ENCODE measurements around the gene NDEL1.

The NDEL1 gene

DNA sequence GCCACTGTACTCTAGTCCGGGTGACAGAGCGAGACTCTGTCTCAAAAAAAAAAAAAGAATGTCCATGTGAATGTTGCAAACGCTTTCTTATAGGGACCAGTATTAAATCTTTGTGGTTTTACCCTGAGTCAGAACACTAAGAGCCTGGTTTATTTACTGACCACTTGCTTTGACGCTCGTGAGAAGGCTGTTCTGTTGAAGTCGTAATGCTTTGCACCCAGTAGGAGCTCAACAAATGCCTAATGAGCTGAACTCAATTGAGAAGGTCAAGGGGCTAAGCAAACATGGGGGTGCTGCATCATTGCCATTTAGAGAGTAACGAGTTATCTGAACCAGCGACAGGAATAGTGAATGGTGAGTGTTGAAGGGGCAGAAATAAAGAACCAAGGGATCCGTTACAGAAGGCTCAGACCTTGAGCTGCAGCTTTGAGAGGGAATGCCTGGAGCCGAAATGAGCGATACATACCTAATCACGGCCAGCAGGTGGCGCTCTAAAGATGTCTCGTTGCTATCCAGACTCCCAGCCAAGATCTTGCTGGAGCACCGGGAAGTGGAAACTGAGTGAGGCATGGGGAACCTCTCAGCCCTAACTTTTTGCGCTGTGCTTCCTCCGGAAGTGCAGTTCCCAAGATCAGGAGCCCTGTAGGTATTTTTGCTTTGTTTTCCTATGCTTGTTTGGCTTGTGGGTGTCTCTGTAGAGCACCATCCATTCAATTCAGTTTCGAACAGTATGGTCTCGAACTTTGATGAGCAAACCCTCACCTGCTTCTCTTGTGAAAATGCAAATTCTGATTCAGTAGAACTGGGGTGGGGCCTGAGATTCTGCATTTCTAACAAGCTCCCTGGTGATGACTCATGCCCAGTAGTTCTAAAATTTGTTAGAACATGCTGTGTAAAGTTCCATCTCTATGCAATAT lies 25.5 kb upstream of the NDEL1 start:
- Histone ChIP-seq H3K4me3 (ENCODE audit: low read depth, low read length) (no peak overlapping the region), H3K9me3 (ENCODE audit: control insufficient read depth, insufficient read depth, low read depth, low read length) (no peaks in the 10 kb centered on the region), H3K27ac (ENCODE audit: extremely low read depth, low read depth, low read length) (no peak overlapping the region), H3K4me1 (ENCODE audit: control insufficient read depth, insufficient read depth, low read length) (no peaks in the 10 kb centered on the region), H3K36me3 (ENCODE audit: control insufficient read depth in 2 of 2, insufficient read depth in 1 of 2, low read length in 2 of 2) (no peaks in the 10 kb centered on the region)
- CTCF ChIA-PET = interaction anchor here (0.6 to 2.6 kb wide), 43 partner anchors 8 to 1833 kb away, joined by 3 to 28 read pairs (median 4); partner anchors contain the start of genes KRABD2, NDEL1 and RPL26
- POLR2A ChIA-PET = interaction anchor here (1.1 to 2.6 kb wide), 2 partner anchors 26 to 220 kb away, joined by 3 to 20 read pairs; partner anchors contain the start of genes MYH10 and NDEL1
- TF ChIP-seq HOXC10 (CRISPR knock-in tag; IDR thresholded peaks at IDR 0.05) (no peak), ZNF16 (tag by site-specific recombination; IDR thresholded peaks at IDR 0.05; ENCODE audit: low read depth) (no peak), ZNF423 (tag by site-specific recombination; IDR thresholded peaks at IDR 0.05) (no peak), IKZF3 (tag by site-specific recombination; IDR thresholded peaks at IDR 0.05) (peak; percentile 92), ZNF37A (tag by site-specific recombination; IDR thresholded peaks at IDR 0.05) (no peak), KLF9 (tag by site-specific recombination; IDR thresholded peaks at IDR 0.05; ENCODE audit: low read depth) (no peak), ZBTB17 (tag by site-specific recombination; IDR thresholded peaks at IDR 0.05) (peak; percentile 79), ZNF366 (tag by site-specific recombination; conservative IDR thresholded peaks at IDR 0.05) (no peak), ZNF391 (tag by site-specific recombination; IDR thresholded peaks at IDR 0.05; ENCODE audit: borderline replicate concordance, low read depth) (no peak), ZNF510 (tag by site-specific recombination; IDR thresholded peaks at IDR 0.05; ENCODE audit: insufficient replicate concordance) (no peak), ZNF677 (tag by site-specific recombination; IDR thresholded peaks at IDR 0.05) (no peak), ZNF777 (tag by site-specific recombination; IDR thresholded peaks at IDR 0.05; ENCODE audit: borderline replicate concordance) (no peak), KLF1 (tag by site-specific recombination; IDR thresholded peaks at IDR 0.05) (no peak), ZNF785 (tag by site-specific recombination; IDR thresholded peaks at IDR 0.05) (no peak), ZNF610 (tag by site-specific recombination; IDR thresholded peaks at IDR 0.05; ENCODE audit: borderline replicate concordance) (no peak), ZNF623 (tag by site-specific recombination; IDR thresholded peaks at IDR 0.05) (no peak), ZNF660 (tag by site-specific recombination; IDR thresholded peaks at IDR 0.05) (0 out of 2 replicates have a peak, but pooled peaks have one; percentile 66)
- TF ChIP-seq, protein P1, sequence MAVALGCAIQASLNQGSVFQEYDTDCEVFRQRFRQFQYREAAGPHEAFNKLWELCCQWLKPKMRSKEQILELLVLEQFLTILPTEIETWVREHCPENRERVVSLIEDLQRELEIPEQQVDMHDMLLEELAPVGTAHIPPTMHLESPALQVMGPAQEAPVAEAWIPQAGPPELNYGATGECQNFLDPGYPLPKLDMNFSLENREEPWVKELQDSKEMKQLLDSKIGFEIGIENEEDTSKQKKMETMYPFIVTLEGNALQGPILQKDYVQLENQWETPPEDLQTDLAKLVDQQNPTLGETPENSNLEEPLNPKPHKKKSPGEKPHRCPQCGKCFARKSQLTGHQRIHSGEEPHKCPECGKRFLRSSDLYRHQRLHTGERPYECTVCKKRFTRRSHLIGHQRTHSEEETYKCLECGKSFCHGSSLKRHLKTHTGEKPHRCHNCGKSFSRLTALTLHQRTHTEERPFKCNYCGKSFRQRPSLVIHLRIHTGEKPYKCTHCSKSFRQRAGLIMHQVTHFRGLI (tag by site-specific recombination; IDR thresholded peaks at IDR 0.05) = no peak
- TF ChIP-seq, protein P2, sequence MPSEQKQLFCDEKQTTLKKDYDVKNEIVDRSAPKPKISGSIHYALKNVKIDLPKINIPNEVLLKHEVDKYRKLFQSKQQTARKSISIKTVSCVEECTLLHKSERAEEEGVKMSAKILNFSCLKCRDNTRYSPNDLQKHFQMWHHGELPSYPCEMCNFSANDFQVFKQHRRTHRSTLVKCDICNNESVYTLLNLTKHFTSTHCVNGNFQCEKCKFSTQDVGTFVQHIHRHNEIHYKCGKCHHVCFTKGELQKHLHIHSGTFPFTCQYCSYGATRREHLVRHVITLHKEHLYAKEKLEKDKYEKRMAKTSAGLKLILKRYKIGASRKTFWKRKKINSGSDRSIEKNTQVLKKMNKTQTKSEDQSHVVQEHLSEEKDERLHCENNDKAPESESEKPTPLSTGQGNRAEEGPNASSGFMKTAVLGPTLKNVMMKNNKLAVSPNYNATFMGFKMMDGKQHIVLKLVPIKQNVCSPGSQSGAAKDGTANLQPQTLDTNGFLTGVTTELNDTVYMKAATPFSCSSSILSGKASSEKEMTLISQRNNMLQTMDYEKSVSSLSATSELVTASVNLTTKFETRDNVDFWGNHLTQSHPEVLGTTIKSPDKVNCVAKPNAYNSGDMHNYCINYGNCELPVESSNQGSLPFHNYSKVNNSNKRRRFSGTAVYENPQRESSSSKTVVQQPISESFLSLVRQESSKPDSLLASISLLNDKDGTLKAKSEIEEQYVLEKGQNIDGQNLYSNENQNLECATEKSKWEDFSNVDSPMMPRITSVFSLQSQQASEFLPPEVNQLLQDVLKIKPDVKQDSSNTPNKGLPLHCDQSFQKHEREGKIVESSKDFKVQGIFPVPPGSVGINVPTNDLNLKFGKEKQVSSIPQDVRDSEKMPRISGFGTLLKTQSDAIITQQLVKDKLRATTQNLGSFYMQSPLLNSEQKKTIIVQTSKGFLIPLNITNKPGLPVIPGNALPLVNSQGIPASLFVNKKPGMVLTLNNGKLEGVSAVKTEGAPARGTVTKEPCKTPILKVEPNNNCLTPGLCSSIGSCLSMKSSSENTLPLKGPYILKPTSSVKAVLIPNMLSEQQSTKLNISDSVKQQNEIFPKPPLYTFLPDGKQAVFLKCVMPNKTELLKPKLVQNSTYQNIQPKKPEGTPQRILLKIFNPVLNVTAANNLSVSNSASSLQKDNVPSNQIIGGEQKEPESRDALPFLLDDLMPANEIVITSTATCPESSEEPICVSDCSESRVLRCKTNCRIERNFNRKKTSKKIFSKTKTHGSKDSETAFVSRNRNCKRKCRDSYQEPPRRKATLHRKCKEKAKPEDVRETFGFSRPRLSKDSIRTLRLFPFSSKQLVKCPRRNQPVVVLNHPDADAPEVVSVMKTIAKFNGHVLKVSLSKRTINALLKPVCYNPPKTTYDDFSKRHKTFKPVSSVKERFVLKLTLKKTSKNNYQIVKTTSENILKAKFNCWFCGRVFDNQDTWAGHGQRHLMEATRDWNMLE (tag by site-specific recombination; conservative IDR thresholded peaks at IDR 0.05; ENCODE audit: low read depth) = 0 out of 2 replicates have a peak, but pooled peaks have one; percentile 18
- TF ChIP-seq, protein P3, sequence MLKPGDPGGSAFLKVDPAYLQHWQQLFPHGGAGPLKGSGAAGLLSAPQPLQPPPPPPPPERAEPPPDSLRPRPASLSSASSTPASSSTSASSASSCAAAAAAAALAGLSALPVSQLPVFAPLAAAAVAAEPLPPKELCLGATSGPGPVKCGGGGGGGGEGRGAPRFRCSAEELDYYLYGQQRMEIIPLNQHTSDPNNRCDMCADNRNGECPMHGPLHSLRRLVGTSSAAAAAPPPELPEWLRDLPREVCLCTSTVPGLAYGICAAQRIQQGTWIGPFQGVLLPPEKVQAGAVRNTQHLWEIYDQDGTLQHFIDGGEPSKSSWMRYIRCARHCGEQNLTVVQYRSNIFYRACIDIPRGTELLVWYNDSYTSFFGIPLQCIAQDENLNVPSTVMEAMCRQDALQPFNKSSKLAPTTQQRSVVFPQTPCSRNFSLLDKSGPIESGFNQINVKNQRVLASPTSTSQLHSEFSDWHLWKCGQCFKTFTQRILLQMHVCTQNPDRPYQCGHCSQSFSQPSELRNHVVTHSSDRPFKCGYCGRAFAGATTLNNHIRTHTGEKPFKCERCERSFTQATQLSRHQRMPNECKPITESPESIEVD (tag by site-specific recombination; IDR thresholded peaks at IDR 0.05) = no peak
- TF ChIP-seq, protein P4, sequence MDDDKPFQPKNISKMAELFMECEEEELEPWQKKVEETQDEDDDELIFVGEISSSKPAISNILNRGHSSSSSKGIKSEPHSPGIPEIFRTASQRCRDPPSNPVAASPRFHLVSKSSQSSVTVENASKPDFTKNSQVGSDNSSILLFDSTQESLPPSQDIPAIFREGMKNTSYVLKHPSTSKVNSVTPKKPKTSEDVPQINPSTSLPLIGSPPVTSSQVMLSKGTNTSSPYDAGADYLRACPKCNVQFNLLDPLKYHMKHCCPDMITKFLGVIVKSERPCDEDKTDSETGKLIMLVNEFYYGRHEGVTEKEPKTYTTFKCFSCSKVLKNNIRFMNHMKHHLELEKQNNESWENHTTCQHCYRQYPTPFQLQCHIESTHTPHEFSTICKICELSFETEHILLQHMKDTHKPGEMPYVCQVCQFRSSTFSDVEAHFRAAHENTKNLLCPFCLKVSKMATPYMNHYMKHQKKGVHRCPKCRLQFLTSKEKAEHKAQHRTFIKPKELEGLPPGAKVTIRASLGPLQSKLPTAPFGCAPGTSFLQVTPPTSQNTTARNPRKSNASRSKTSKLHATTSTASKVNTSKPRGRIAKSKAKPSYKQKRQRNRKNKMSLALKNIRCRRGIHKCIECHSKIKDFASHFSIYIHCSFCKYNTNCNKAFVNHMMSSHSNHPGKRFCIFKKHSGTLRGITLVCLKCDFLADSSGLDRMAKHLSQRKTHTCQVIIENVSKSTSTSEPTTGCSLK (tag by site-specific recombination; IDR thresholded peaks at IDR 0.05) = no peak
- TF ChIP-seq, protein P5, sequence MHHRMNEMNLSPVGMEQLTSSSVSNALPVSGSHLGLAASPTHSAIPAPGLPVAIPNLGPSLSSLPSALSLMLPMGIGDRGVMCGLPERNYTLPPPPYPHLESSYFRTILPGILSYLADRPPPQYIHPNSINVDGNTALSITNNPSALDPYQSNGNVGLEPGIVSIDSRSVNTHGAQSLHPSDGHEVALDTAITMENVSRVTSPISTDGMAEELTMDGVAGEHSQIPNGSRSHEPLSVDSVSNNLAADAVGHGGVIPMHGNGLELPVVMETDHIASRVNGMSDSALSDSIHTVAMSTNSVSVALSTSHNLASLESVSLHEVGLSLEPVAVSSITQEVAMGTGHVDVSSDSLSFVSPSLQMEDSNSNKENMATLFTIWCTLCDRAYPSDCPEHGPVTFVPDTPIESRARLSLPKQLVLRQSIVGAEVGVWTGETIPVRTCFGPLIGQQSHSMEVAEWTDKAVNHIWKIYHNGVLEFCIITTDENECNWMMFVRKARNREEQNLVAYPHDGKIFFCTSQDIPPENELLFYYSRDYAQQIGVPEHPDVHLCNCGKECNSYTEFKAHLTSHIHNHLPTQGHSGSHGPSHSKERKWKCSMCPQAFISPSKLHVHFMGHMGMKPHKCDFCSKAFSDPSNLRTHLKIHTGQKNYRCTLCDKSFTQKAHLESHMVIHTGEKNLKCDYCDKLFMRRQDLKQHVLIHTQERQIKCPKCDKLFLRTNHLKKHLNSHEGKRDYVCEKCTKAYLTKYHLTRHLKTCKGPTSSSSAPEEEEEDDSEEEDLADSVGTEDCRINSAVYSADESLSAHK (tag by site-specific recombination; IDR thresholded peaks at IDR 0.05) = no peak

Measured in HEK293 (cell line).